Nephron (organoid): ENCODE data around the gene DNAJB11.
A peak's percentile ranks its signal among the peaks of the same experiment; 100 is the strongest.

Experiments
- H3K27ac Mint-ChIP-seq, 3 experiments: 2 replicates each; pipeline ENCODE4 v1.8.0; 2020; ENCODE audit warnings: mixed read lengths in 3 of 3, mild to moderate bottlenecking in 2 of 3, moderate library complexity in 1 of 3
- H3K27me3 Mint-ChIP-seq: 2 replicates; pipeline ENCODE4 v1.8.0; 2021; ENCODE audit warnings: low read depth, mild to moderate bottlenecking, moderate library complexity, mixed read lengths
- H3K36me3 Mint-ChIP-seq: 2 replicates; pipeline ENCODE4 v1.8.0; 2020; ENCODE audit warnings: low read depth, mixed read lengths
- H3K4me1 Mint-ChIP-seq: 2 replicates; pipeline ENCODE4 v1.8.0; 2020; ENCODE audit warnings: mixed read lengths
- H3K4me3 Mint-ChIP-seq, 3 experiments: 2 replicates each; pipeline ENCODE4 v1.8.0; 2020; ENCODE audit warnings: mild to moderate bottlenecking in 3 of 3, mixed read lengths in 3 of 3, moderate library complexity in 2 of 3
- H3K9me3 Mint-ChIP-seq: 2 replicates; pipeline ENCODE4 v1.8.0; 2020; ENCODE audit warnings: mixed read lengths
- TF ChIP-seq, protein P1 (sequence below), 3 experiments: fragments of 200-600 bp; sonication (generic); IDR thresholded peaks; one replicate each; pipeline ENCODE4 v1.5.0; 2021; ENCODE audit warnings: antibody characterized with exemption in 3 of 3; ENCODE audit not compliant: unreplicated experiment in 3 of 3

DNAJB11 gene

GRCh38 chr3:186570096-186570940, at the start of gene DNAJB11:
TSS of gene DNAJB11 (plus strand) at chr3:186570720. CDS start at chr3:186570898, 178 bp downstream.
- Mint-ChIP-seq H3K36me3 (peaks cover 16% of the 10 kb centered on the region), H3K27ac (peak within 1 kb of the TSS in 2 of 3 experiments; percentile 61 to 89), H3K4me1 (peaks cover 38% of the 10 kb centered on the region), H3K4me3 (peak within 1 kb of the TSS; percentile 91 to 98 (median 92)), H3K9me3 (no peaks in the 10 kb centered on the region), H3K27me3 (no peaks in the 10 kb centered on the region)
- TF ChIP-seq, protein P1, sequence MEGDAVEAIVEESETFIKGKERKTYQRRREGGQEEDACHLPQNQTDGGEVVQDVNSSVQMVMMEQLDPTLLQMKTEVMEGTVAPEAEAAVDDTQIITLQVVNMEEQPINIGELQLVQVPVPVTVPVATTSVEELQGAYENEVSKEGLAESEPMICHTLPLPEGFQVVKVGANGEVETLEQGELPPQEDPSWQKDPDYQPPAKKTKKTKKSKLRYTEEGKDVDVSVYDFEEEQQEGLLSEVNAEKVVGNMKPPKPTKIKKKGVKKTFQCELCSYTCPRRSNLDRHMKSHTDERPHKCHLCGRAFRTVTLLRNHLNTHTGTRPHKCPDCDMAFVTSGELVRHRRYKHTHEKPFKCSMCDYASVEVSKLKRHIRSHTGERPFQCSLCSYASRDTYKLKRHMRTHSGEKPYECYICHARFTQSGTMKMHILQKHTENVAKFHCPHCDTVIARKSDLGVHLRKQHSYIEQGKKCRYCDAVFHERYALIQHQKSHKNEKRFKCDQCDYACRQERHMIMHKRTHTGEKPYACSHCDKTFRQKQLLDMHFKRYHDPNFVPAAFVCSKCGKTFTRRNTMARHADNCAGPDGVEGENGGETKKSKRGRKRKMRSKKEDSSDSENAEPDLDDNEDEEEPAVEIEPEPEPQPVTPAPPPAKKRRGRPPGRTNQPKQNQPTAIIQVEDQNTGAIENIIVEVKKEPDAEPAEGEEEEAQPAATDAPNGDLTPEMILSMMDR (IDR thresholded peaks at IDR 0.05; ENCODE audit: unreplicated experiment in 3 of 3) = no peak

- TF ChIP-seq, protein P1 (IDR thresholded peaks at IDR 0.05; ENCODE audit: unreplicated experiment in 3 of 3) = no peak
- H3K4me3 Mint-ChIP-seq = peak overlapping the region in 2 of 3 experiments; percentile 4 to 6
- peak overlapping the region in 2 of 3 experiments; percentile 8 to 10 for H3K27ac Mint-ChIP-seq
- no peaks in the 10 kb centered on the region for H3K9me3 Mint-ChIP-seq
- peaks cover 17% of the 10 kb centered on the region for H3K27me3 Mint-ChIP-seq
- H3K4me1 Mint-ChIP-seq = peaks cover 10% of the 10 kb centered on the region
- no peaks in the 10 kb centered on the region for H3K36me3 Mint-ChIP-seq
Measured at GRCh38 chr3:186520957-186521842, 49.3 kb upstream of the DNAJB11 start.

GRCh38 chr3:186523022-186523421, 47.5 kb upstream of the DNAJB11 start:
- H3K36me3 Mint-ChIP-seq = no peaks in the 10 kb centered on the region
- peaks cover 10% of the 10 kb centered on the region for H3K4me1 Mint-ChIP-seq
- no peak overlapping the region for H3K4me3 Mint-ChIP-seq
- no peaks in the 10 kb centered on the region for H3K9me3 Mint-ChIP-seq
- H3K27ac Mint-ChIP-seq = no peak overlapping the region
- TF ChIP-seq, protein P1 (IDR thresholded peaks at IDR 0.05; ENCODE audit: unreplicated experiment in 3 of 3) = no peak
- peaks cover 23% of the 10 kb centered on the region for H3K27me3 Mint-ChIP-seq

DNA sequence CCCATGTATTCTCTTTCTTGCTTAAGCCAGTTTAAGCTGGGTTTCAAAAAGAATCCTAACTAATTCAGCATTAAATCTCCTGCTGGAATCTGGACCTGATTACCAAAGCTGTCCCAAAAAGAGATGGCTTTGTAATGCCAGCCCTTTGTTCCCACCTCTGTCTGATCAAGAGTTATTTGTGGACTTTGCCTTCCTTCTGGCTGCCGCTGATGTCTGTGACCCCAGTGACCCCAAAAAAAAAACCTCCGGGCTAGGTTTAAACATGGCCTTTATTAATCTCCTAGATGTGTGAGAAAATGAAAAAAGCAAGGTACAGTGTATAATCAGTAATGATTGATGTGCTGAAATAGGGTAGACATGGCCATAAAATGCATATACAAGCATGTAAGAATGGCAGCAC, 47.1 kb upstream of the DNAJB11 start:
- no peaks in the 10 kb centered on the region for H3K36me3 Mint-ChIP-seq
- H3K4me3 Mint-ChIP-seq = no peak overlapping the region
- peaks cover 10% of the 10 kb centered on the region for H3K4me1 Mint-ChIP-seq
- peak overlapping the region in 1 of 3 experiments; percentile 46 for H3K27ac Mint-ChIP-seq
- no peaks in the 10 kb centered on the region for H3K9me3 Mint-ChIP-seq
- peaks cover 23% of the 10 kb centered on the region for H3K27me3 Mint-ChIP-seq
- TF ChIP-seq, protein P1 (IDR thresholded peaks at IDR 0.05; ENCODE audit: unreplicated experiment in 3 of 3) = no peak

GRCh38 chr3:186524616-186525015, 45.9 kb upstream of the DNAJB11 start:
- peaks cover 18% of the 10 kb centered on the region for H3K27me3 Mint-ChIP-seq
- H3K27ac Mint-ChIP-seq = no peak overlapping the region
- TF ChIP-seq, protein P1 (IDR thresholded peaks at IDR 0.05; ENCODE audit: unreplicated experiment in 3 of 3) = no peak
- no peaks in the 10 kb centered on the region for H3K9me3 Mint-ChIP-seq
- no peak overlapping the region for H3K4me3 Mint-ChIP-seq
- H3K36me3 Mint-ChIP-seq = no peaks in the 10 kb centered on the region
- peaks cover 10% of the 10 kb centered on the region for H3K4me1 Mint-ChIP-seq
